ENCODE data around the gene MED14.

- TF ChIP-seq CTCF (IDR thresholded peaks at IDR 0.05; ENCODE audit: low read depth, low read length) (no peak), EZH2phosphoT487 (IDR thresholded peaks at IDR 0.05; ENCODE audit: low read depth) (no peak)
These were observed 796 bp upstream of the MED14 start for GRCh38 chrX:40736170-40736505.

Measured in OCI-LY3 (cell line).